ENCODE measurements around the gene RBL2. TPM values are rescaled to one million over a fixed set of nuclear protein-coding genes. Genes with fewer than 3 reads are reported as not detected.
A peak's percentile ranks its signal among the peaks of the same experiment; 100 is the strongest.

Gene RBL2
- total and polyA plus RNA-seq, 2 of the 8 experiments (the other 6 are each of a cell fraction or from before 2014, with no cell fraction given): 13.9 to 22.1 TPM

GRCh38 chr16:53510704-53511070 lies 76.4 kb downstream of the RBL2 start:
- no peaks in the 10 kb centered on the region for H3K36me3 ChIP-seq (ENCODE audit: control insufficient read depth in 2 of 4, insufficient read depth in 4 of 4, low read length in 3 of 4)
- H3K14ac ChIP-seq (ENCODE audit: insufficient read length): no peak overlapping the region
- 51% methylated on average over 2 of the region's 2 CpGs; no CpG with 5 or more reads in 1 of the 2 experiments for WGBS, 2 experiments (ENCODE audit: extremely low coverage in 1 of 2, insufficient coverage in 1 of 2, insufficient read length in 1 of 2, insufficient replicate concordance in 2 of 2, low coverage in 1 of 2, low lambda C conversion rate in 2 of 2, missing lambda C conversion rate in 1 of 2)
- no peak overlapping the region for H2BK5ac ChIP-seq (ENCODE audit: low read depth, low read length)
- H3K23me2 ChIP-seq (ENCODE audit: low read depth, low read length): no peaks in the 10 kb centered on the region
- FAIRE-seq: no peak
- peak overlapping the region; percentile 40; the same call in 1 of the 2 replicates for H2AFZ ChIP-seq (ENCODE audit: low read length)
- no peak overlapping the region for H3K9ac ChIP-seq (replicated peaks in 1 of 4; ENCODE audit: extremely low read depth in 1 of 4, low read depth in 3 of 4, low read length in 3 of 4)
- no peak overlapping the region for H4K8ac ChIP-seq (ENCODE audit: extremely low read depth, insufficient read depth, low read length)
- H3K79me2 ChIP-seq (ENCODE audit: control insufficient read depth in 1 of 2, insufficient read depth in 2 of 2, low read length in 2 of 2): no peaks in the 10 kb centered on the region
- ChIA-PET POLR2A (ENCODE audit: partially characterized antibody) (interaction anchor here (0.7 kb wide), 1 partner anchor 1033 kb away, joined by 4 read pairs; no protein-coding TSS in a partner anchor), CTCF (ENCODE audit: partially characterized antibody) (interaction anchor here (1.1 to 2.0 kb wide), 5 partner anchors 9 to 153 kb away, joined by 3 to 10 read pairs (median 6); no protein-coding TSS in a partner anchor)
- H3K4ac ChIP-seq (replicated peaks; ENCODE audit: insufficient read length, low read depth, low read length): no peak overlapping the region
- no peak overlapping the region for H3K4me2 ChIP-seq (ENCODE audit: insufficient read depth in 1 of 2, low read depth in 2 of 2, low read length in 2 of 2)
- no peak for DNase-seq (ENCODE audit: low read depth in 1 of 2, low spot score in 2 of 2)
- no peak overlapping the region for H2BK12ac ChIP-seq (ENCODE audit: low read depth, low read length)
- no peak overlapping the region for H3K56ac ChIP-seq (replicated peaks; ENCODE audit: insufficient read length, low read depth, low read length)
- H3K9me3 ChIP-seq (ENCODE audit: insufficient read depth in 2 of 2, low read depth in 1 of 2, low read length in 1 of 2): peaks cover 9 to 10% of the 10 kb centered on the region in 2 experiments; a peak in 2 of 4 replicates
- H3K4me1 ChIP-seq (replicated peaks in 1 of 4; ENCODE audit: control insufficient read depth in 3 of 4, insufficient read depth in 4 of 4, low read length in 3 of 4): peaks cover 0 to 2% (median 0%) of the 10 kb centered on the region in 4 experiments; a peak in 1 of 7 replicates
- H3K79me1 ChIP-seq (ENCODE audit: low read depth, low read length): no peaks in the 10 kb centered on the region
- H3K23ac ChIP-seq (ENCODE audit: insufficient read length): no peak overlapping the region
- no peak overlapping the region for H2BK120ac ChIP-seq (replicated peaks; ENCODE audit: low read depth, low read length)
- no peak overlapping the region for H3K27ac ChIP-seq (ENCODE audit: low read depth, low read length)
- H2BK15ac ChIP-seq (ENCODE audit: low read length): no peak overlapping the region
- no peaks in the 10 kb centered on the region for H4K20me1 ChIP-seq (replicated peaks in 1 of 2; ENCODE audit: control insufficient read depth in 1 of 2, insufficient read depth in 2 of 2, low read length in 2 of 2)
- no peak overlapping the region for H2AK5ac ChIP-seq (ENCODE audit: low read depth, low read length)
- H4K91ac ChIP-seq (replicated peaks; ENCODE audit: insufficient read length, low read length): no peak overlapping the region
- no peaks in the 10 kb centered on the region for H3K27me3 ChIP-seq (replicated peaks in 1 of 4; ENCODE audit: control insufficient read depth in 3 of 4, extremely low read depth in 1 of 4, insufficient read depth in 3 of 4, low read length in 3 of 4)
- H2BK20ac ChIP-seq (ENCODE audit: low read length): no peak overlapping the region
- no peak overlapping the region for H3K4me3 ChIP-seq (ENCODE audit: extremely low read depth in 1 of 4, insufficient read depth in 2 of 4, low read depth in 3 of 4, low read length in 4 of 4)
- no peak overlapping the region for H3K18ac ChIP-seq (ENCODE audit: extremely low read depth, low read length)
- no peak overlapping the region for H4K5ac ChIP-seq (ENCODE audit: insufficient read length, low read depth, low read length)
- TF ChIP-seq CTBP2 (IDR thresholded peaks at IDR 0.05; ENCODE audit: borderline replicate concordance, insufficient read depth, insufficient read length, low read length) (no peak), SIX5 (IDR thresholded peaks at IDR 0.05; ENCODE audit: low read depth, low read length) (no peak), JUND (IDR thresholded peaks at IDR 0.05; ENCODE audit: low read length) (no peak), CBX5 (IDR thresholded peaks at IDR 0.05; ENCODE audit: low read depth, low read length) (no peak), TCF12 (IDR thresholded peaks at IDR 0.05; ENCODE audit: low read depth, low read length) (no peak), KDM1A (IDR thresholded peaks at IDR 0.05; ENCODE audit: borderline replicate concordance, low read length) (no peak), KDM5A (IDR thresholded peaks at IDR 0.05; ENCODE audit: low read length) (no peak), SIN3A (conservative IDR thresholded peaks at IDR 0.05 in 1 of 2, IDR thresholded peaks at IDR 0.05 in 1 of 2; ENCODE audit: low read depth in 1 of 2, low read length in 2 of 2) (no peak), EZH2 (IDR thresholded peaks at IDR 0.05; ENCODE audit: low read depth, low read length, severe bottlenecking) (no peak), YY1 (IDR thresholded peaks at IDR 0.05; ENCODE audit: low read depth, low read length) (no peak), HDAC2 (IDR thresholded peaks at IDR 0.05; ENCODE audit: borderline replicate concordance in 1 of 2, low read depth in 2 of 2, low read length in 2 of 2) (no peak)
- TF ChIP-seq, protein P1, sequence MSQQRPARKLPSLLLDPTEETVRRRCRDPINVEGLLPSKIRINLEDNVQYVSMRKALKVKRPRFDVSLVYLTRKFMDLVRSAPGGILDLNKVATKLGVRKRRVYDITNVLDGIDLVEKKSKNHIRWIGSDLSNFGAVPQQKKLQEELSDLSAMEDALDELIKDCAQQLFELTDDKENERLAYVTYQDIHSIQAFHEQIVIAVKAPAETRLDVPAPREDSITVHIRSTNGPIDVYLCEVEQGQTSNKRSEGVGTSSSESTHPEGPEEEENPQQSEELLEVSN (IDR thresholded peaks at IDR 0.05): no peak
